Transverse colon (tissue), 3 donors: Measurements from ENCODE around the gene UBAC2.

ENCODE experiments used
- POLR2A ChIP-seq: fragments of 450-650 bp; IDR thresholded peaks from one replicate; pipeline ENCODE4 v1.6.1; 2016; ENCODE audit warnings: antibody characterized with exemption, mild to moderate bottlenecking, moderate library complexity
- TF ChIP-seq, protein P1 (sequence below), 5 experiments: fragments of 200-600 bp in 3 of 5; fragments of 450-650 bp in 2 of 5; sonication (generic) in 3 of 5; IDR thresholded peaks; 1 replicate in 2 of 5; 2 replicates in 3 of 5; pipeline ENCODE4 v1.5.1; 2016 to 2017; ENCODE audit warnings: antibody characterized with exemption in 5 of 5, inconsistent platforms in 3 of 5, mild to moderate bottlenecking in 2 of 5, moderate library complexity in 1 of 5

DNA sequence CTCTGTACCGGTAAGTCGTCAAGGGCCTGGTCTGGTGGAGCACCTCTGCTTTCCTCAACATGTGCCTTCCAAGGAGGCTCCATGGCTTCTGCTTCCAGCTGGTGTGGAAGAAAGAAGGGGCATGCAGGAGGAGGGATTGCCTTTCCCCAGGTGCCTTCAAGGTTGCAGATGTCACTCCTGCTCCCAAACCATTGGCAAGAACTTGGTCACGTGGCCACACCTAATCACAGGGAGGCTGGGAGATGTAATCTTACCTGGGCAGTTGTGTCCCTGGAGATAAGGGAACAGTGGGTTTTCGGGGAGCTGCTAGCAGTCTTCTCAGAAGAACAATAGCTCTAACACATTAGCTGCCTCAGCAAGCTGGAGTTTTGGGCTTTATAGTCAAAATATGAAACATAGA is 67.3 kb downstream of the UBAC2 start:
- TF ChIP-seq, protein P1, sequence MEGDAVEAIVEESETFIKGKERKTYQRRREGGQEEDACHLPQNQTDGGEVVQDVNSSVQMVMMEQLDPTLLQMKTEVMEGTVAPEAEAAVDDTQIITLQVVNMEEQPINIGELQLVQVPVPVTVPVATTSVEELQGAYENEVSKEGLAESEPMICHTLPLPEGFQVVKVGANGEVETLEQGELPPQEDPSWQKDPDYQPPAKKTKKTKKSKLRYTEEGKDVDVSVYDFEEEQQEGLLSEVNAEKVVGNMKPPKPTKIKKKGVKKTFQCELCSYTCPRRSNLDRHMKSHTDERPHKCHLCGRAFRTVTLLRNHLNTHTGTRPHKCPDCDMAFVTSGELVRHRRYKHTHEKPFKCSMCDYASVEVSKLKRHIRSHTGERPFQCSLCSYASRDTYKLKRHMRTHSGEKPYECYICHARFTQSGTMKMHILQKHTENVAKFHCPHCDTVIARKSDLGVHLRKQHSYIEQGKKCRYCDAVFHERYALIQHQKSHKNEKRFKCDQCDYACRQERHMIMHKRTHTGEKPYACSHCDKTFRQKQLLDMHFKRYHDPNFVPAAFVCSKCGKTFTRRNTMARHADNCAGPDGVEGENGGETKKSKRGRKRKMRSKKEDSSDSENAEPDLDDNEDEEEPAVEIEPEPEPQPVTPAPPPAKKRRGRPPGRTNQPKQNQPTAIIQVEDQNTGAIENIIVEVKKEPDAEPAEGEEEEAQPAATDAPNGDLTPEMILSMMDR (IDR thresholded peaks at IDR 0.05), result no peak
- TF ChIP-seq POLR2A, result no peak
